Measurements from ENCODE around the gene NUDT19. TPM values are rescaled to one million over a fixed set of nuclear protein-coding genes. Genes with fewer than 3 reads are reported as not detected.

Gene NUDT19
- 2.1 and 7.5 TPM in 2 replicates for polyA plus RNA-seq

GRCh38 chr19:32691291-32691951 lies at the start of gene NUDT19:
Gene NUDT19, plus strand, starts transcription at chr19:32691821. Its CDS starts 140 bp downstream, at chr19:32691961.

GRCh38 chr19:32674931-32675719 lies 16.5 kb upstream of the NUDT19 start, which contains the start of gene ANKRD27:
Gene ANKRD27, minus strand, starts transcription at chr19:32675180. Its CDS starts 16,165 bp downstream, at chr19:32659015.

GRCh38 chr19:32675720-32676185 lies 15.9 kb upstream of the NUDT19 start, which contains the start of gene RGS9BP:
Gene RGS9BP, plus strand, starts transcription at chr19:32675848. Its CDS starts 416 bp downstream, at chr19:32676264.

GRCh38 chr19:32719611-32720059 lies 28.0 kb downstream of the NUDT19 start, which contains the start of gene TDRD12:
Gene TDRD12, plus strand, starts transcription at chr19:32719767. Its CDS starts 306 bp downstream, at chr19:32720073.

Other genes with a start within 250 kb of the NUDT19 start
- gene PDCD5, start 110.6 kb upstream of the NUDT19 start, polyA plus RNA-seq = 274 and 277 TPM in 2 replicates
- gene ANKRD27, start 16.6 kb upstream of the NUDT19 start, polyA plus RNA-seq = 4.8 and 7.5 TPM in 2 replicates
- 1.1 TPM in 1 of 2 replicates, not detected in the other for gene RGS9BP, start 16.0 kb upstream of the NUDT19 start, polyA plus RNA-seq
- gene TDRD12, start 27.9 kb downstream of the NUDT19 start, polyA plus RNA-seq = 0.10 TPM in 1 of 2 replicates, not detected in the other
- 0.63 and 3.4 TPM in 2 replicates for gene SLC7A9, start 177.9 kb downstream of the NUDT19 start, polyA plus RNA-seq

All from Purkinje cell (primary cell).